ENCODE measurements around the gene OTUB2. TPM values are rescaled to one million over a fixed set of nuclear protein-coding genes. Genes with fewer than 3 reads are reported as not detected.

OTUB2 gene
- total RNA-seq, 2 donors from 2014 or later, result 2.0 to 4.7 TPM

DNA sequence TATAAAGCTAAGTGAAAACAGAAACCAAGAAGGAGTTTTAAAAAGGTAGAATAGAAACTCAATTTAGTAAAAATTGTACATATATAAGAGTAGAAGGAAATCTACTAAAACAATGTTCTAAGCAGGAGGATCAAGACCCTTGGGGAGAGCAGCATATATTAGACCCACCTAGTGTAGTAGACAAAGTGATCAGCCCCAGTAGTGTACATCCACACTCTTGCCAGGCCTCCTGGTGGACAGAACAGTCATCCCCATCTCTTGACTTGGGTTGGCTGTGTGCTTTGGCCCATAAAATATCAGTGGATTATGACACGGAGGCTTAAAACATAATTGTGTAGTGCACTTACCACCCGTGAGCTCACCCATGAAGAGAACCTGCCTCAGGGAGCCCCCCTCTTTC lies 10.9 kb upstream of the OTUB2 start:
- intact Hi-C loops (cut with DNase I, micrococcal nuclease), result no loop called here
- ATAC-seq, result no peak
- no peak for DNase-seq

DNA sequence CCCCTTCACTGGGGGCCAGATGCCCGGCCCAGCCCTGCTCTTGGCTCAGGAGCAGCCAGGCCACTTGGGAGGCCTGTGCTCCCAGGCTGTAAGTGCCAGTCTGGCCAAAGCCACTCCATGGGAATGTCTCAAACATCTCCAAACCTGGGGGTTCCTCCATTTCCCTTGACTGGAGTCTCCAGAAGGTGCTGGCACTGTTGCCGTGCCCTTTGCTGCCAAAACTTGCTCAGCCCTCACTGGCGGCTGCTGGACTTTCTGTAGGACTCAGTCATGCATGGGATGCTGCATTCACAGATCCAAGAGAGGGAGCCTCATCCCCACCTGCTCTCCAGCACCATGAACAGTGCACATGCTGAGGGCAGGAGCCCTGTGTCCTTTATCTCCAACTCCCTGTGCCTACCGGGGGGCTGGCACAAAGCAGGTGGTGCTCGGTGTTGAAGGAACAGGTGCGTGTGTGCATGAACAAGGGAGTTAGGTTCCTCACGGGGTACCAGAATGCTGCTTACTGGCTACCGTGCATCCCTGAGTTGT lies 9.6 kb upstream of the OTUB2 start:
- intact Hi-C loops (cut with DNase I, micrococcal nuclease), result no loop called here
- DNase-seq (no peak), ATAC-seq (no peak)

DNA sequence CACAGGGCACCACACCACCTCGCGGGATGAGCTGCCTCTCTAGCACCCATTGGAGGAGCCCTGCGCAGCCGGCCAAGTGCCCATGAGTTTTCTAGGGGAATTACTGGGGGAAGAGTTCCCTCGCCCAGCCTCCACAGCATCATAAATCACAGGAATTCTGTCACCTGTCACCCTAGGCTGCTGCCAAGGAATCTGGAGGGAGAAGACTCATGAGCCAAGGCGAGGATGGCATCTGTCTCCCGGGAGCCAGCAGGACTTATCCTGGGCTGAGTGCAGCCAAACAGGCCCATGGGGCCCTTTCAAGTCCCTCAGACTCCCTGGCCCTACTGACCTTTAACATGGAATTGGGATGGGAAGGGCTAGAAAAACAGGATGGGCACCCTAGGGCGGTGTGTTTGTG lies 7.8 kb upstream of the OTUB2 start:
- intact Hi-C loops (cut with DNase I, micrococcal nuclease), result no loop called here
- ATAC-seq (no peak), DNase-seq (no peak)

DNA sequence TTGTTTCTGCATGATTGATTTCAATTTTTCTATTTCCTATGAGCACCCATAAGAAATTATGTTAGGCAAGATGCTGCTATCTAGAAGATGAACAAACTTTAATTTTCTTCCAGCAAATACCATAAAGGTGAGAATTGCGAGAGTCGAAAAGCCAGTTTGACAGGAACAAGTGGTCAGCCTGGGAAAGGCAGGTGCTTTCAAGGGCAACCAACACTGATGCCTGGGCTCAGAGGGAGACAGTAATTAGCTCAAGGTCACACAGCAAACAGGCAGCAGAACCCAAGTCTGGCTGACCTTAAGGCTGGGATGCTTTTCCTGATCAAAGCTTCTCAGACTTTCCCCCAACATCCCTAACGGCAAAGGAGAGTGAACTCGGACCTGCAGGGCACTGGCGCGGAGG lies 6.8 kb upstream of the OTUB2 start:
- no peak for DNase-seq
- intact Hi-C loops (cut with DNase I, micrococcal nuclease), result no loop called here
- ATAC-seq, result no peak

DNA sequence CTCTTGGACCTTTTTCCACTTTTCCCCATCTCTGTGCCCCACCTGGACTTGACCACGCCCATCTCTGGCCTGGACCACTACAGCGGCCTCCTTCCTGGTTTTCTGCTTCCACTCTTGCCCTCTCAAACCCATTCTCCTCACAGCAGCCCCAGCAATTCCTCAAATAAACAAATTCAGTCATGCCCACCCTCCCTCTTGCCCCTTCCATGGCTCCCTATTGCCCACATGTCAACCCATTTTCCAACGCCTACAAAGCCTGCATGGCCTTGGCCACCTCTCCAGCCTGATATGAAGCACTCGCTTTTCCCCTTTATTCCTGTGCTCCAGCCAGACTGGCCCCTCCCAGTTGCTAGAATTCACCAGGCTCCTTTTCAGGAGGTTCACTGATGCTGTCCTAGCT lies 5.9 kb upstream of the OTUB2 start:
- DNase-seq, result no peak

DNA sequence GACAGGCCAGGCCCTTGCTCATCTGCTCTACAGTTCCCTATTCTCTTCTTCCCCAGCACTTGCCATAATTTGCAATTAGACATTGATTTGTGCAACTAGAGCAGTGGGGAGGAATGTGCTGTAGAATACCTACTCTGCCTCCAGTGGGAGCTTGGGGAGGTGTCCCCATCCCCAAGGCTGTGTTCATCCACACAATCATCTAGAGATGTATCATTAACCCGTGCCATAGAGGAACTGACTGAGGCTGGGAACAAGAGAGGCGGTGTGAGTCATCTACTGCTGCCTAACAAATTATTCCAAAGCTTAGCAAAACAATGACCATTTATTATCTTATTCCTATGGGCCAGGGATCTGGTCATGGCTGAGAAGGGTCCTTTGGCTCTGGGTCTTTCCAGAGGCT lies 5.1 kb upstream of the OTUB2 start:
- intact Hi-C loops (cut with DNase I, micrococcal nuclease), result no loop called here
- no peak for DNase-seq
- ATAC-seq, result no peak

More for the DNA sequence above, 5.9 kb upstream of the OTUB2 start:
- no peak for ATAC-seq
- intact Hi-C loops (cut with DNase I, micrococcal nuclease), result no loop called here

DNA sequence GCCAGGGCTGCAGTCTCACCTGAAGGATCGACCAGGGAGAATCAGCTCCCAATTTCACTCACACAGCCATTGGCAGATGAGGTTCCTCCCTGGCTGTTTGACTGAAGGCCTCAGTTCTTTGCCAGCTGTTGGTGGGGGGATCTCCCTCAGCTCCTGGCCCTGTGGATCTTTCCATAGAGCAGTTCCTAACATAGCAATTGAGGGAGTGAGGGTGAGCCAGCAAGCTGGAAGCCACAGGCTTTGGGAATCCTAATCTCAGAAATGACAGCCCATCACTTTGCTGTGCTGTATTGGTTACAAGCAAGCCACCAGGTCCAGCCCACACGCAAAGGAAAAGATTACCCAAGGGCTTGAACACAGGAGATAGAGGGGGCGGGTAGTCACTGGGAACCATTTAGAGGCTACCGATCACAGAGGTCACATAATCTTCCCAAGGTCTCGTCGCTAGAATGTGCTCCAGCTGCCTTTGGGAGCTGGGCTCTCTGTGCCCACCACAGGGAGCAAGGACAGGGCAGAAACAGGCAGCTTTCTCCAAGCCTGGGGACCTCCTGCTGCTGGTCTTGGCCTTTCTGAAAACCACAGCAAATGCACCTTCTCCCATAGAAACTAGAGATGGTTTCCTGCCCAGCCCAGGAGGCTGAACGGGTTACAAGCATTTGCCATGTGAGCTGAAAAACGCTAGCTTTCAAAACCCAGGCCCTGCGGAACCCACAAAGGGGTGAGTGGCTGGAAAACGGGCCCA lies 4.6 kb upstream of the OTUB2 start:
- ATAC-seq (no peak), DNase-seq (no peak)
- intact Hi-C loops (cut with DNase I, micrococcal nuclease), result no loop called here

DNA sequence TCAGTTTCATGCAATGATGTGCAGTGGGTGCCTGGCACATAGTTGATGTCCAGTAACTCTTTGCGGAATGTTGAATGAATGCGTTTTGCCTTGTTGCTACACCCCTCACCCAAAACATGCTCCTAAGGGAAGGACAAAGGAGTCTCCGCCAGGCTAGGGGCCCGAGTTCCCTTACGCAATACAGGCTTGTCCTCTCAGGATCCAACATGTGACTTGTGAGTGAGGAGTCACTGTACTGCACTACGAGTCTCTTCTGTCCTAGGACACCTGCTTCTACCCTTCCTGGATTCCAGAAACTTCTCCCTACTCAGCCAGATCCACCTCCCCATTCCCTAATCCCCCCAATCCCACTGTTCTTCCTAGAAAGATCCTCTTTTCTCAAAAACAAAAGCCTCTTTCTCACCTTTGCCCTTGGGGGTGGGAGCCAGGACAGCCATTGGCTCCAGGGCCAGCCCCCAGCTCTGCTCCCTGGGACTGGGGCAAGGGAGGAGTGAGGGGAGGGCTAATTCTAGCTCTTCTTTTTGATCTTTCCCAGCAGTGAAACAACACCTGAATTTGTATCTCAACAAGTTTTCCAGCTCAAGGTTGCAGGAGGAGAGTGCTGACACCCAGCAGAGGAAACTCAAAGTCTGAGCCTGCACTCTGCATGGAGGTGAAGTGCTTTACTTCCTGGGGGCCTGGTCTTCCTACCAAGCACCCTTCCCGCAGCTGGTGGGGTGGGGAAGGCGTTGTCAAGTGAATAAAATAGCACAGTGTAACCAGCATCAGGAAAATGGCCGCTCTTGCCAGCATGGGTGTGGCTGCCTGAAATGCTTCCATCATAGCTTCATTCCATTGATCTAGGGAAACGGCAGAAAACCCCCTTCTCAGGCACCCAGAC lies 3.4 kb upstream of the OTUB2 start:
- DNase-seq (no peak), ATAC-seq (no peak)
- intact Hi-C loops (cut with DNase I, micrococcal nuclease), result no loop called here

DNA sequence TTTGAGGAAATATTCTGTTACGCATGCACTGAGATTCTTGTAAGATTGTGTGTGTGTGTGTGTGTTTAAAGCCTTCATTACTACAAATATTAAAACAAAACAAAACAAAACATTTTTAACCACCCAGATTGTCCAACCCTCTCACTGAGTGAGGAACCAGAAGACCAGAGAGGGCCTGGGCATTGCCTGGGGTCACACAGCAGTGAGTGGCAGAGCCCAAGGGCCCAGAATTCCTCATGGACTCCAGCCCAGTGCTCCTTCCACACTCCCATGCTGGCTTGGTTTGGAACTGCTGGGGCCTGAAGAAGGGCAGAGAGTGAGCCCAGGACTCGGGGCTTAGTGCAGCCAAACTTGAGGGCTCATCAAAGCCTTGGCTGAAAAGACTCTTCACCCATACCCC lies 1.6 kb upstream of the OTUB2 start:
- no peak for DNase-seq
- intact Hi-C loops (cut with DNase I, micrococcal nuclease), result no loop called here
- no peak for ATAC-seq

DNA sequence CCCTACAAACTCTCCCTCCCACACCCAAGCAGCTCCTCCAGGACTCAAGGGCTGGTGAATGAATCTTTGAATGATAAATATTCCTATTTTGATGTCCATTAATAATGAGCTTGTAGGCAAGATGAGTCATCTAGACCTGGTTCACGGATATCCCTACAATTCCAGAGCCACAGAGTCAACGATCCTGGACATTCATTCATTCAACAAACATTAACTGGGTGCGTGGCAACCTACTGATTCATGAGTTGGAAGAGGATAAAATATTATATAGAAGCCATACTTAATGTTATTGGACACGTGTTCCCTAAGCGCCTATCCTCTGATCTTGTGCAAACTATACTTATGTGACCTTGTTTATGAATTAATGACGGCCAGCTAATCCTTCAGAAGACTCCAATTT lies 420 bp upstream of the OTUB2 start:
- ATAC-seq, result no peak
- no peak for DNase-seq
- intact Hi-C loops (cut with DNase I, micrococcal nuclease), result no loop called here

DNA sequence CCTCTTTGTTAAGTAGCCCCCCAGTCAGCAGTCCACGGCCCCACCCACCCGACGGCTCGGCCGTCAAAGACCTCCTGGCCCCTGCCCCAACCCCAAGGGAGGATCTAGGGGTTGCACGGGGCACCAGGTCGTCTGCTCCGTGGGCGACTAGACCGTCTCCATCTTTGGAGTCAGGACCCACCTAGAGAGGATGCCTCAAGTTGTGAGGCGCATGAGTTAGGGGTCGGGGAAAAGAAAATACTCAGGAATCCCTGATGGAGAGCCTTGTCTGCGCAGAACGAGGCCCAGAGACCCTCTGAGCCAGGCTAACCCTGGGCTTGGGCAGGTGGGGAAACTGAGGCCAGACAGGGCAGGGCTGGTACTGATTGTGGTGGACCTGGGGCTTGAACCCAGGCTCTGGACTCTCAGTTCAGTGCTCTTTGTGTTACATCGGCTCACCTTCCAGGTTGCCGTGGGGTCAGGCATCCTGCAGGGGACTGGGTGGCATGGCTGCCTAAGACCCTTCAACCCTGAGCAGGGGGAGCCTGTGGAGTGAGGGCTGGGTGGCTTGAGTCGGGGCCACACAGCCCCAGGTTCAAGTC lies 839 bp downstream of the OTUB2 start:
- DNase-seq (no peak), ATAC-seq (no peak)

DNA sequence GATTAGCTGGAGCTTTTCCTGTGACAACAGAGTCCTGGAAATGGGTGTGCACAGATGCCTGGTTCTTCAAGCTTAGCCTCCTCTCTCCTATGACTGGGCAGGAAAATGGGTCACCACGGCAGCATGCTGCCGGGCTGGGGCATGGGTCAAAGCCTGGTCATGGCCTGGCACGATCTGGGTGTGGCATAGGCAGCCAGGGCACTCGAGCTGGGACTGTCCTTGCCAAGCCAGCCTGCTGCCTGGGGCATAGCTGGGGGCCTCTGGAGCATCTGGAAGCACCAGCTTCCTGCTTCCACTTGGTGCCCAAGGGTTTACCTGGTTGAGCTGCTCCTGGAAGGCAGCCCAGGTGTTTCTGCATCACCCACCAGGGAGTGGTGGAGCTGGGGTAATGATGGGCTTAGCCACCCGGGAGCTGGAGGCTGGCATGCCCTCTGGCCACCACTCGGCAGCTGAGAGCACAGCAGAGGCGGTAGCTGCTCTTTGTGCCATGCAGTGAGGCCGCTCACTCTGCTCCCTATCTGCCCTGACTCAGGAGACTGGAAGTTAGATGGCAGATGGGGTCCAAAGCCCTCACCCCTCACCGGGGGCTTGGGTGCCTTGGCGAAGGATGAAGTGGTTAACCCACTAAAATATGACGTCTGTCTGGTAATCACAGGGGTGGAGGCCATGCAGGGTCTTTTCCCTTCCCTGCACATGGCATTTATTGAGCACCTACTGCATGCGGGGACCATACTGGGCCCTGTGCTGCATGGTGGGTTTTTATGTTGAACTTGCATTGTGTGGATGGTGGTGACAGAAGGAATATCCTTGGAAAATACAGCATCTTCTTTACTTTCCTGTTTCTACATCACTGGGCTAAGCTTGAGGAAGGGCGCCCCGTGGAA lies 1.7 kb downstream of the OTUB2 start:
- intact Hi-C loops (cut with DNase I, micrococcal nuclease), result no loop called here
- DNase-seq (no peak), ATAC-seq (peak; percentile 9)

More for the DNA sequence above, 839 bp downstream of the OTUB2 start:
- intact Hi-C loops (cut with DNase I, micrococcal nuclease), result no loop called here

DNA sequence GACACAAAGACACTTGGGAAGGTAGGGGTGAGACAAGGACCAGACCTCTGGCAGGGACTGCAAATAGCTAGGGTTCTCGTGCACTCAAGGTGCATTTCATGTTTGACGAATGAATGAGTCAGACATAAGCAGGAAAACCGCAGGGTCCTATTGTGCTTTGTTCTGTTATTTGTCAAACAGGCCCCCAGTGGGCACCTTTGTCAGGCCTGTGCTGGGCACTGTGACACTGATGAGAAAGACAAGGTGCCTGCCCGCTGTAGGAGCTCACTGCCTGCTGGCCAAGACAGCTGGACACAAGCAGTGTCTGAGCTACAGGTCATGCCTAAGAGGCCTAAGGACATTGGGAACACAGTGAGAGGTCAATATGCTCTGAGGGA lies 2.3 kb downstream of the OTUB2 start:
- ATAC-seq (no peak), DNase-seq (no peak)
- intact Hi-C loops (cut with DNase I, micrococcal nuclease), result no loop called here

DNA sequence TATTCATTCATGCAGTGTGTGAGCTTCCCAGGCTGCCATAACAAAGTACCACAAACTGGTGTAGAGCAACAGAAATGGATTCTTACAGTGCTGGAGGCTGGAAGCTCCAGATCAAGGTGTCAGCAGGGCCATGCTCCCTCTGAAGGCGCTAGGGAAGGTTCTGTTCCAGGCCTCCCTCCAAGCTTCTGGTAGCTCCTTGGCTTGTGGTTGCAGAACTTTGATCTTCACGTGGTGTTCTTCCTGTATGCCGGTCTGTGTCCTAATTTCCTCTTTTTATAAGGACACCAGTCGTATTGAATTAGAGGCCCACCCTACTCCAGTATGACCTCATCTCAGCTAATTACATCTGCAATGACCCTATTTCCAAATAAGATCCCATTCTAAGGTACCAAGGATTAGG lies 3.1 kb downstream of the OTUB2 start:
- intact Hi-C loops (cut with DNase I, micrococcal nuclease), result no loop called here
- ATAC-seq (peak; percentile 26), DNase-seq (peak in 1 of 2 donors; percentile 37)

DNA sequence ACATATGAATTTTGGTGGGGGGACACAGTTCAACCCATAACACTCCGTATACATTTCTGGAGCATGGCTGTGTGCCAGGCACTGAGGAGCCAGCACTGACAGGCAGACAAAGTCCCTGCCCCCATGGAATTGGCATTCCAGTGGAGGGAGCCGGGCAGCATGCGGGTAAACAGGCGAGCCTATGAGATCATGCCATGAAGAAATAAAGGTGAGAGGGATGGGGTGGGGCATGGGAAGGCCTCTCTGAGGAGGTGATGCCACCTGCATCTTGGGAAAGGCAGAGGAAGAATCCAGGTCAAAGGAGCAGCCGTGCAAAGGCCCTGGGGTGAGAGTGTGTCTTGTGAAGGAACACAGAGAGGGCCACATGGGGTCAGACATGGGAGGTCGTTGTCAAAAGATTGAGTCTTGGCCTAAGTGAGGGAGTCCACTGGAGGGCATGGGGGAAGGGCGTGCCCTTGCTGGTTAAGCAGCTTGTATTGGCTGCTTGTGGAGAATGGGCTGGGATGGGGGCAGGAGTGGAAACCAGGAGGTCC lies 3.6 kb downstream of the OTUB2 start:
- ATAC-seq (peak; percentile 28), DNase-seq (peak in 1 of 2 donors; percentile 27)
- intact Hi-C loops (cut with DNase I, micrococcal nuclease), result no loop called here

DNA sequence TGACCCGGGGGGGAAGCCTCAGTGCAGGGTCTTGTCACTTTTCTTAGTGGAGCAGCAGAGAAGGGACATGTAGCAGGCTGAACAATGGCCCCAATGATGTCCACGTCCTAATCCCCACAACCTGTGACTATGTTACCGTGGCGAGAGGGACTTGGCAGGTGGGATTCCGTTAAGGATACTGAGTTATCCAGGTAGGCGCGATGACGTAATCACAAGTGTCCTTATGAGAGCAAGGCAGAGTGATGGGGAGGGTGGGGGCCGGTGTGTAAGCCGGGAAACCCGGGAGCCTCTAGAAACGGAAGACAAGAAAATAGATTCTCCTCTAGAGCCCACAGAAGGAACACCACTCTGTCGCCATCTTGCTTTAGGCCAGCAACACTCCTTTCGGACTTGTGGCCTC lies 4.4 kb downstream of the OTUB2 start:
- ATAC-seq, result no peak
- intact Hi-C loops (cut with DNase I, micrococcal nuclease), result no loop called here
- DNase-seq, result no peak

DNA sequence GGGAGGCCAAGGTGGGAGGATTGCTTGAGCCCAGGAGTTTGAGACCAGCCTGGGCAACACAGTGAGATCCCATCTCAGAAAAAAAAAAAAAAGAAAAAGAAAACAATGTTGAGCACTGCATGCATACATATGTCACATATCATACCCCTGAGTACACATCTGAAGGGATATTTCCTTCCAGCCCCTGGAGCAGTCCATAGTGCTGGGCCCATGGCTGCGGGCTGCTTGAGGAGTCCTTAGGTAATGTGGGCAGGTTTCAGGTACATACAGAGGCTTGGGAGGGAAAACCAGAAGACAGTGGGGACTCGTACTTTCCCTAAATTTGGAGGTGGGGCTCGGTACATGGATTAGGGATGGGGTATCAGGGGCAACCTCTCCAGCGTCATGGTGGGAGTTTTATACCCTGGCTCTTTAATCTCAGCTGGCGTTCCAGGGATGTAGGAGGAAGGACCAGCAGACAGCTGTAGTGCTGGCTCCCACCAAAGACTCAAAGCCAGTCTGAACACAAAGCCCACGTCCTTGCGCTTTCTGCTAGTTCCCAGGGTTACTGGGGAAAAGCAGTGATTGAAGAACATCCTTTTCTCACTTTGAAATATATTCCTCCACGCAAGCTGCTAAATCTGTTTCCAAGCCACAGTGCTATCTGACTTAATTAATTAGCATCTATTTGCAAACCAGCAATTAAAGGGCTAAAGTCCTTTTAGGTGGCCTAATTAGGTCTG lies 5.2 kb downstream of the OTUB2 start:
- ATAC-seq, result no peak
- intact Hi-C loops (cut with DNase I, micrococcal nuclease), result no loop called here
- no peak for DNase-seq

DNA sequence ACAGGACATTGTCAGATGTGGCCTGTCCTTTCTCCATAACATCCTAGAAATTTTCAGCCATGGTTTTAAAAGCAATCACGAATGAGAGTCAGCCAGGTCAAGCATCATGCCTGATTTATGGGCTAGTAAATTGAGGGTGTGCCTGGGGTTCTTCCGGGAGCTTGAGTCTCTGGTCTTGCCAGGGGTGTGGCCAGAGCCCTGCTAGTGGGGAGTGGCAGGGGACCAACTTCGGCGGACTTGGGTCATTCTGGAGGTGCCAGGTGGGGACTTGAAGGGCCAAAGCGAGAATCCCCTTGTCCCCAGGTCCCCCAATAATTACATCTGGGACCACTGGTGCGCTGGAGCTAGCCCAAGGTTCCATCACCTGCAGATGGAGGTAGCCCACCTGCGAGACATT lies 5.7 kb downstream of the OTUB2 start:
- intact Hi-C loops (cut with DNase I, micrococcal nuclease), result no loop called here
- ATAC-seq, result peak; percentile 77
- DNase-seq, result peak; percentile 47 to 68

Measured in left colon (tissue), 2 donors.